Right kidney (tissue), 9 donors: Measurements from ENCODE around the gene FLACC1.
"Not testable (repeated sequence)": the region's sequence is repeated elsewhere in the genome, so short reads cannot be mapped to it uniquely, and the experiment has no call there.

ENCODE experiments used
- DNase-seq: peaks from one replicate; pipeline ENCODE4 v3.0.0-alpha.2; 2016
- long read RNA-seq, 8 donors: transcript quantifications; one replicate each; lab custom pipeline, GENCODE V29; 2026

The FLACC1 gene
- long read RNA-seq, donor 1 = 0 reads
- long read RNA-seq, donor 2 = 0 reads
- long read RNA-seq, donor 3 = 0 reads
- long read RNA-seq, donor 4 = 0 reads
- long read RNA-seq, donor 5 = 0 reads
- long read RNA-seq, donor 6 = 0 reads
- long read RNA-seq, donor 7 = 0 reads
- long read RNA-seq, donor 8 = 0 reads

DNA sequence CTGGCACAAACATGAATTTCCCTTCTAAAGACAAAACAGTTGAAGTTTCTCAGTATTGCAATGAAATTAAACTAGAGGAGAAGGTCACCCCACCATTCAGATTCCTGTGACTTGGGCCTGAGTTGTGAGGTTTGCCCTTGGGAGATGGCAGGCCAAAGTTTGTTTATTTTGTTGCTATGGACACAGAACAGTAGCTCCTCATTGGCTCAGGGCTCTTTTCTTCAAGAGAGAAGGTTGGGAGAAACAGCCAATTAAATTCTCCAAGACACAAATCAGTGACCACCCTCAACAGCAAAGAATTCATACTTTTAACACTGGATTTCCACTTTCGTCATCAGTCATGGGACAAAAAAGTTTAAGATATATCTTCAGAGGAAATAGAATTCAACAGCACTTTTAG is at the start of gene FLACC1:
FLACC1 (minus strand) TSS at position 125 of the 400 bp plus-strand sequence. CDS start 5,941 bp downstream, outside the sequence.
- peak; percentile 46 for DNase-seq

DNA sequence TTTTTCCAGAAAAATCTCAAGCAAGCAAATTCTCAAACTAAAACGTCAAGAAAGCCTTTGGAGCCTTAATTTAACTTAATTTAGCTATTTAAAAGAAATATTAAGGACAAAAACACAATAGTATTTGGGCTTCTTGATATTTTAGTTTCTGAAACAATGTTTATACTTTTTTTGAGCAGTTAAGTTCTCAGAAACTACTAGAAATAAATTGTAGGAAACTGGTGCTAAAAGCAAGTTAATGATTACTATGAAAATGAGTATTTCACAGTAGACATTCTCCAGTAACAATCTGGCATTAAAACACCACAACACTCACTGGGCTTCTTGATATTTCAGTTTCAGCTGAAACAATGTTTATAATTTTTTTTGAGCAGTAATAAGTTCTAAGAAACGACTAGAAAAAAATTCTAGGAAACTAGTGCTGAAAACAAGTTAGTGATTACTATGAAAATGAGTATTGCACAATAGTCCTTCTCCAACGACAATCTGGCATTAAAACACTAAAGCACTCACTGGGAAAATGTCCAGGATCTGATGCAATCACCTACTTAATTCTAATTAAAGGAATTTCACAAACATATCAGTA is 49.0 kb upstream of the FLACC1 start:
- DNase-seq = no peak

- DNase-seq = no peak
These were observed 47.6 kb upstream of the FLACC1 start for GRCh38 chr2:201404699-201405280.

- DNase-seq = no peak
These were observed 46.7 kb upstream of the FLACC1 start for GRCh38 chr2:201403880-201404279.

DNA sequence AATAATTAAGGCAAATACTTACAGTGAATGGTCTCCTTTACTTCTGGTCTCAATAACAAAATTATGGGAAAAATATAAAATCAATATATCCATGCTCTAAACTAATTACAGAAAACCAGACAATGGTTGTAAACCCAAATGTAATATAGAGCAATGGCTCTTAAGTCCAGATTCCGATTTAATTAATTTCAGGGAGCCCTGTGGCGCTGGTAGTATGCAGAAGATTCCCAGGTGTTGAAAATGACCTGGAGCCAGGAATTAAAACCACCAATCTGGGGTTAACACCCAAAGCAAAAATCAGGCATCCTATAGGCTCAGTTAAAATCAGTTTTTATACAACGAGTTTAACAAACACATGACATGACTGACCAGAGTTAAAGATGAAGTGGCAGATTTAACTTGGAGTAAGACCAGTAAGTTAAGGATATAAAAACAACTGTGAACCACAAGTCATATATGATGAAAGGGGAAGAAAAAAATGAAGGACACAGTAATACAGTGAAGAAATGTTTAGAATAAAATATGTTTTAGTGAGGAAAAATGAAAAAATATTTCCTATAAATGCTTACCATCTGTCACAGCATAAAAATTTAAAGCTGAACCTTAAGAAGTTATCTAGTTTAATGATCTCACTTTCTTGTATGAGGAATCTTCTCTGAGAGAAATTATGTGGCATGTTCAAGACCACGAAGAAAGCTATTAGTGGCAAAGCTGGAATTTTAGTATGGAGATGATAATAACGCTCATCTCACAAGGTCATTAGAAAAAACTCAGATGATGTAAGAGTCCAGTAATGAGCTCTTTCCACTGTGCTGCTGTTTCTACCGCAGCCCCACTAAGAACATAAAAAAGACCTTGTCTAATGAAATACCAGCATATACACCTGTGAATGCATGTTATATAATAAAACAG is 45.8 kb upstream of the FLACC1 start:
- DNase-seq = no peak

DNA sequence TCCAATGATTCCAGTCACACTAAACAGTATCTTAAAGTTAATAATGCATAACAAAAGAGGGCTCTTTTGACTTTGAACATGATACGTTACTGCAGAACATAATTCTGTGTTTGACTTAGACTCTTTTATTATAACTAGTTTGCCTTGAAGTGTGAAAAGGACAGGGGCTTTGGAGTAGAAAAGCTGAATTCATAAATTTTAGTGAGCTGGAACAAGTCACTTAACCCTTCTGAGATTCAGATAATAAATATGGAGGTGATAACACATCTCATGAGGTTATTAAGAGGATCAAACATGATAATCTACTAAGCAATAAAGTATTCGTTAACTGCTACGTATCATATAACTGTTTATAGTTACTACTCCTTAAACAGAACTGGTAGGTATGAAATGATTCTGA is 44.7 kb upstream of the FLACC1 start:
- DNase-seq = no peak

DNA sequence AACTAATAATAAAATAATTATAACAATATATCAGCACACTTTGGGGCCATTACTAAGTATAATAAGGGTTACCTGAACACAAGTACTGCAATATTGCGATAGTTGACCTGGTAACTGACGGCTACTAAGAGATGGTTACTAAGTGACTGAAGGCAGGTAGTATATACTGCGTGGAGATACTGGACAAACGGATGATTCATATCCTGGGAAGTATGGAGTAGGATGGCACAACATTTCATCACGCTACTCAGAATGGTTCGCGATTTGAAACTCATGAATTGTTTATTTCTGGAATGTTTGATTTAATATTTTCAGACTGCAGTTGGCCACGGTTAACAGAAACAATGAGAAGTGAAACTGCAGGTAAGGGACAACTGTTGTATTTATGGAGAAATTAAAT is 39.5 kb upstream of the FLACC1 start:
- DNase-seq = no peak

- DNase-seq = no peak
These were observed 26.0 kb upstream of the FLACC1 start for GRCh38 chr2:201383136-201383535.

GRCh38 chr2:201378496-201379397 is 21.6 kb upstream of the FLACC1 start:
- DNase-seq = no peak

GRCh38 chr2:201377218-201377617 is 20.1 kb upstream of the FLACC1 start:
- no peak for DNase-seq

DNA sequence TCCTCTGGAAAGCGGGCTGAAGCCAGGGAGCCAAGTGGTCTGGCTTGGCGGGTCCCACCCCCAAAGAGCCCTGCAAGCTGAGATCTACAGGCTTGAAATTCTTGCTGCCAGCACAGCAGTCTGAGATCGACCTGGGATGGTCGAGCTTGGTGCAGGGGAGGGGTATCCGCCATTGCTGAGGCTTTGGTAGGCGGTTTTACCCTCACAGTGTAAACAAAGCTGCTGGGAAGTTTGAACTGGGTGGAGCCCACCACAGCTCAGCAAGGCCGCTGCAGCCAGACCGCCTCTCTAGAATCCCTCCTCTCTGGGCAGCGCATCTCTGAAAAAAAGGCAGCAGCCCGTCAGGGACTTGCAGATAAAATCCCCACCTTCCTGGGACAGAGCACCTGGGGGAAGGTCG is 12.6 kb upstream of the FLACC1 start:
- DNase-seq = no peak

GRCh38 chr2:201369318-201369717 is 12.2 kb upstream of the FLACC1 start:
- not testable (repeated sequence) for DNase-seq

GRCh38 chr2:201366146-201366545 is 9.0 kb upstream of the FLACC1 start:
- DNase-seq = no peak

DNA sequence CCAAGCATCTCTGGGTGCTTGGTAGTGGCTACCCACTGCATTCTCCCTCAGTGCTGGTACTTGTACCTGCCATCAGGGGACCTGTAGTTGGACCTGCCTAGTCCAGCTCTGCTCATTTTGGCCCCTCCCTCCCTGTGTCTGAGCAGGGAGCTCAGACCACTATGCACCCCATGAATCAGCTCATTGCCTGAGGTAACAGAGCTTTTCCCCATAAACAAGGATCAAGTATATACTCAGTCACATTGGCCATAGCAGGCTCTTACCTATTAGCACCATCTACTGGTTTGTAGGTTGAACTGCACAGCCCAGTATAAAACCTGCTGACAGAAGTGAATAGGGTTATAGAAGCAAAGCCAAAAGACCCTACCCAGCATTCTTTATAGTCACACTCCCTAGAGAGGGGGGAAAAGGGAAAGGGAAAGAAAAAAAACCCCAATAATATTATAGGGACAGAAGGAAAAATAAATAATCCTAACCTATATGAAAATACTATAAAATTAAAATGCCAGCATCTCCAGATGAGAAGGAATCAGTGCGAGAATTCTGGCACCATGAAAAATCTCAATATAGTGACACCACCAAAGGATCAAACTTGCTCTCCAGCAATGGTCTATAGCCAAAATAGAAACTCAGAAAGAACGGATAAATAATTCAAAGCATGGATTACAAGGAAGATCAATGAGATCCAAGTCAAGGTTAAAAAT is 6.9 kb upstream of the FLACC1 start:
- DNase-seq = no peak

DNA sequence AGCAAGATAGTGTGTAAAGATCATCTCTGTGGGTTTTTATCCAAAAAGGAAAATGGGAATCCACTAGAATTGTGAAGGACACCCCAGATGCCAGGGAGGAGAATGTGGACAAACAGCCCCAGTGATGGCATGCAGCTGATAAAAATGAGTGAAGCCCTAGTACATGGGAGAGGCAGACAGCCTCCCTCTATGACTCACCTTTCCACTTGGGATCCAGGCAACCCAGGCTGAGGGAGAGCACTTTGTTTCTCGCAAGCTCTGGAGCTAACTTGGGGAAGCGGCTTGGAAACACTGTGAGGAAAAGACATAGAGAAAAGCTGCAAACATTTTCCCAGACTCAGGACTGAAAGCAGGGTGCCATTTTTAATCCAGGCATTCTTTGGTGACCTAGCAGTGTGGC is 5.3 kb upstream of the FLACC1 start:
- no peak for DNase-seq

GRCh38 chr2:201361078-201361733 is 4.1 kb upstream of the FLACC1 start:
- DNase-seq = no peak

DNA sequence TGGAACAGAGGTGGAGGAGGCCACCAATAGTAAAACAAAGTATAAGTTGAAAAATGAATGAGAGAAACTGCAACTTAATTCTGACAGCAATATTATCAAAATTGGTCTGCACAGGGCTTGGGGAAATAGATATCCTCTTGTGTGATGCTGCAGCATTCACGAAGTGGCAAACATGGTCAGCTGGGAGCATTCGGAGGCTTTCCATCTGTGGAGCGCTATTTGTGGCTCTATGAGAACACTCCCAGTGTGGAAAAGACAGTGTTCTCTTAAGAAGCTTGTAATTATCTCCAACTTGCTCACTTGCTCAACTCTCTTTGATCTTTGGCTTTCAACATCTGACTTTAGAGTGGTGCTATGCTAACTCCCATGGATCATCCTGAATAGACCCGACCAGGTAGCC is 3.1 kb upstream of the FLACC1 start:
- no peak for DNase-seq

DNA sequence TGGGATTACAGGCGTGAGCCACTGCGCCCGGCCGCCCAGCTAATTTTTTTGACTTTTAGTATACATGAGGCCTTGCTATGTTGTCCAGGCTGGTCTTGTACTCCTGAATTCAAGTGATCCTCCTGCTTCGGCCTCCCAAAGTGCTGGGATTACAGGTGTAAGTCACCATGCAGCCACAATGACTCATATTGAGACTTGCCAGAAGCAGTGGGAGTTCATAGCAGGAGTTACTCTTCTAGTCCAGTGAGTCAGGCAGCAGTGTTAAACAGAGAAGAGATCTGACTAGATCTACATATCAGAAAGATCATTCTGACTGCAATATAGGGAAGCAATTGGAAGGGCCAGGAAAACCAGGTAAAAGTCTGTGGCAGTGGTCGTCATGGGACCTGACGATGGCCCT is 1.5 kb upstream of the FLACC1 start:
- no peak for DNase-seq

DNA sequence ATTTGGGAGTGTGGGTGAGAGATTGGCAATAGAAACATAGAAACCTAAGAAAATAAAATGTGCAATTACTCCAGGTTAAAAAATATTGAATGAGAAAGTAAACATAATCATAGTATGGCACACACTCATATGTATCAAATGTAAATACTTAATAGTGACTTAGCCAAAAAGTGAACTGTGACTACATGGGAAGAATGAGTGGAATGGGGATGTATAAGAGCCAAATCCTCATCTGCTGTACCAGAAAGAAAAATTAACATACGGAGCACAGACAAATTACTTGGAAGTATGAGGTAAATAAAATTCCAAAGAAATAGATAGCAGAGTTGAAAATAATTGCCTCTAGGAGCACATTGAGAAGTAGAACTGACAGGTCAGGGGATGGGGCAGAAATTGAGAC is 4.0 kb downstream of the FLACC1 start:
- DNase-seq = no peak

GRCh38 chr2:201350879-201351278 is 6.3 kb downstream of the FLACC1 start:
- no peak for DNase-seq

DNA sequence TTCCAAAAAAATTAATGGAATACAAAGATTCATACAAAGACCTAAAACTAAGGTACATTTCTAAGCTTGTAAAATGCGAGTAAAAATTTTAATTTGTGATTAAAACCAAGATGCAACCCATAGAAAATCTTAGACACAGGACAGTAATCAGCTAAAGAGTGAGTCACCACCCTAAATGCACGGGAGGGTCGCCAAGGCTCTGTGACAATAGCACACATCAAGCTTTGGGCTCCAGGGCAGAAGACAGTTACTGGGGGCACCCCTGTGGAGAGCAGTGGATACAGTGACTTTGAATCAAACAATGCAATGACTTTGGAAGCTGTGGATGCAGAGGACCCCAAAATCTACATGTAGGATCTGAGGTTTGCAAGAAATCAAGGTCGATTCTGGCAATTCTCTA is 7.5 kb downstream of the FLACC1 start:
- no peak for DNase-seq
